HepG2 (cell line): ENCODE measurements around the gene SDK1. TPM values are rescaled to one million over a fixed set of nuclear protein-coding genes. Genes with fewer than 3 reads are reported as not detected.

Experiments used
- ATAD3A ChIP-seq: sonication (generic); formaldehyde crosslinking; IDR thresholded peaks from 2 replicates; pipeline ENCODE4 v1.4.0; 2020; ENCODE audit warnings: missing genetic modification reagents
- EEA1 ChIP-seq: sonication (generic); formaldehyde crosslinking; IDR thresholded peaks from 2 replicates; pipeline ENCODE4 v1.5.1; 2020; ENCODE audit warnings: mild to moderate bottlenecking, missing genetic modification reagents, borderline replicate concordance
- GABPA ChIP-seq, 2 experiments: IDR thresholded peaks; 2 replicates each; pipeline ENCODE4 v1.6.1; 2011 to 2016; ENCODE audit warnings: low read depth in 2 of 2, low read length in 1 of 2, missing biosample characterization in 1 of 2, missing genetic modification characterization in 1 of 2
- RBM39 ChIP-seq: fragments of 200-400 bp; formaldehyde crosslinking; IDR thresholded peaks from one replicate; pipeline ENCODE4 v1.6.1; 2018; ENCODE audit warnings: antibody characterized with exemption, mild to moderate bottlenecking, low read depth, low read length; ENCODE audit not compliant: poor library complexity, severe bottlenecking
- SP1 ChIP-seq, 2 experiments: fragments of 450-650 bp in 1 of 2; sonication (generic) in 1 of 2; formaldehyde crosslinking in 1 of 2; IDR thresholded peaks; 2 replicates each; pipeline versions ENCODE4 v1.4.0 to v1.6.1; 2016 to 2020; ENCODE audit warnings: missing genetic modification reagents in 1 of 2
- STAT5B ChIP-seq: sonication (generic); formaldehyde crosslinking; IDR thresholded peaks from 2 replicates; pipeline ENCODE4 v1.4.0; 2020; ENCODE audit warnings: missing genetic modification reagents
- ZNF256 ChIP-seq: sonication (generic); formaldehyde crosslinking; conservative IDR thresholded peaks from 2 replicates; pipeline ENCODE4 v1.4.0; 2020; ENCODE audit warnings: missing genetic modification reagents
- ZNF30 ChIP-seq: sonication (generic); formaldehyde crosslinking; IDR thresholded peaks from 2 replicates; pipeline ENCODE4 v1.5.0; 2020; ENCODE audit warnings: mild to moderate bottlenecking, missing genetic modification reagents
- ZNF577 ChIP-seq: sonication (generic); formaldehyde crosslinking; IDR thresholded peaks from 2 replicates; pipeline ENCODE4 v1.4.0; 2020; ENCODE audit warnings: mild to moderate bottlenecking, low read depth, missing genetic modification reagents, borderline replicate concordance
- ZNF780A ChIP-seq: sonication (generic); formaldehyde crosslinking; IDR thresholded peaks from 2 replicates; pipeline ENCODE4 v1.8.0; 2022; ENCODE audit warnings: mild to moderate bottlenecking, missing genetic modification reagents, moderate library complexity
- polyA plus RNA-seq, 8 experiments: library from polyadenylated mRNA; depleted of rRNA in 3 of 8; stranded (reverse) in 7 of 8; unstranded in 1 of 8; fragments of >200 nt; fragmentation: Illumina TruSeq in 4 of 8; extraction: Trizol in 4 of 8; gene quantifications; 2 replicates each; pipeline versions ENCODE4 v1.2.1 to v1.2.3, GENCODE V29; 2011 to 2016; ENCODE audit warnings: low read depth in 4 of 8, missing spikeins in 1 of 8, mixed read lengths in 1 of 8; ENCODE audit not compliant: insufficient read depth in 1 of 8
- total RNA-seq, 5 experiments: library from RNA; depleted of rRNA; stranded (reverse); fragments of >200 nt; fragmentation: Illumina TruSeq; extraction: Trizol; gene quantifications; 2 replicates each; pipeline ENCODE4 v1.2.3, GENCODE V29; 2016; ENCODE audit warnings: low read depth in 1 of 5
- TF ChIP-seq, protein P1 (sequence below): sonication (generic); formaldehyde crosslinking; IDR thresholded peaks from 2 replicates; pipeline ENCODE4 v1.5.1; 2020; ENCODE audit warnings: mild to moderate bottlenecking, missing genetic modification reagents, moderate library complexity
- TF ChIP-seq, protein P2 (sequence below), 2 experiments: sonication (generic) in 1 of 2; formaldehyde crosslinking in 1 of 2; IDR thresholded peaks; 2 replicates each; pipeline versions ENCODE4 v1.4.0 to v1.6.1; 2016 to 2020; ENCODE audit warnings: borderline replicate concordance in 1 of 2, low read depth in 1 of 2, mild to moderate bottlenecking in 1 of 2, missing genetic modification reagents in 1 of 2

The SDK1 gene
- total and polyA plus RNA-seq, 2 of the 13 experiments (the other 11 are each of a cell fraction or from before 2014, with no cell fraction given), result 0.35 to 2.4 TPM

DNA sequence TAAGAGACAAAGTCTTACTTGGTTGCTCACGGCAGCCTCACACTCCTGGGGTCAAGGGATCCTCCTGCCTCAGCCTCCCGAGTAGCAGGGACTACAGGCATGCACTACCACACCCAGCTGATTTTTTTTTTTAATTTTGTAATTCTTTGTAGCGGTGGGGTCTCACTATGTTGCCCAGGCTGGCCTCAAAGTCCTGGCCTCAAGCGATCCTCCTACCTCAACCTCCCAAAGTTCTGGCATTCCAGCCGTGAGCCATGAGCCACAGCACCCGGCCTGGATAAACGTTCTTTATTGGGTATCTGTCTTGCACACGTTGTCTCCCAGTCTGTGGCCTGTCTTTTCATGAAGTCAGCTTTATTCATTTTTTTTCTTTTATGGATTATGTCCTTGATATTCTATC, 744.9 kb downstream of the SDK1 start (continued):
- TF ChIP-seq, protein P1, sequence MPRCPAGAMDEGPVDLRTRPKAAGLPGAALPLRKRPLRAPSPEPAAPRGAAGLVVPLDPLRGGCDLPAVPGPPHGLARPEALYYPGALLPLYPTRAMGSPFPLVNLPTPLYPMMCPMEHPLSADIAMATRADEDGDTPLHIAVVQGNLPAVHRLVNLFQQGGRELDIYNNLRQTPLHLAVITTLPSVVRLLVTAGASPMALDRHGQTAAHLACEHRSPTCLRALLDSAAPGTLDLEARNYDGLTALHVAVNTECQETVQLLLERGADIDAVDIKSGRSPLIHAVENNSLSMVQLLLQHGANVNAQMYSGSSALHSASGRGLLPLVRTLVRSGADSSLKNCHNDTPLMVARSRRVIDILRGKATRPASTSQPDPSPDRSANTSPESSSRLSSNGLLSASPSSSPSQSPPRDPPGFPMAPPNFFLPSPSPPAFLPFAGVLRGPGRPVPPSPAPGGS (CRISPR knock-in tag), result no peak
- TF ChIP-seq ZNF780A (CRISPR knock-in tag) (no peak), ZNF30 (CRISPR knock-in tag) (no peak), ATAD3A (CRISPR knock-in tag) (no peak), RBM39 (no peak), GABPA (IDR thresholded peaks at IDR 0.05; ENCODE audit: low read depth, low read length) (no peak), GABPA (CRISPR knock-in tag; IDR thresholded peaks at IDR 0.05; ENCODE audit: low read depth) (no peak), EEA1 (CRISPR knock-in tag) (no peak), SP1 (IDR thresholded peaks at IDR 0.05) (no peak), SP1 (CRISPR knock-in tag; IDR thresholded peaks at IDR 0.05) (no peak), STAT5B (no peak), ZNF577 (CRISPR knock-in tag) (no peak), ZNF256 (CRISPR knock-in tag) (no peak)
- TF ChIP-seq, protein P2, sequence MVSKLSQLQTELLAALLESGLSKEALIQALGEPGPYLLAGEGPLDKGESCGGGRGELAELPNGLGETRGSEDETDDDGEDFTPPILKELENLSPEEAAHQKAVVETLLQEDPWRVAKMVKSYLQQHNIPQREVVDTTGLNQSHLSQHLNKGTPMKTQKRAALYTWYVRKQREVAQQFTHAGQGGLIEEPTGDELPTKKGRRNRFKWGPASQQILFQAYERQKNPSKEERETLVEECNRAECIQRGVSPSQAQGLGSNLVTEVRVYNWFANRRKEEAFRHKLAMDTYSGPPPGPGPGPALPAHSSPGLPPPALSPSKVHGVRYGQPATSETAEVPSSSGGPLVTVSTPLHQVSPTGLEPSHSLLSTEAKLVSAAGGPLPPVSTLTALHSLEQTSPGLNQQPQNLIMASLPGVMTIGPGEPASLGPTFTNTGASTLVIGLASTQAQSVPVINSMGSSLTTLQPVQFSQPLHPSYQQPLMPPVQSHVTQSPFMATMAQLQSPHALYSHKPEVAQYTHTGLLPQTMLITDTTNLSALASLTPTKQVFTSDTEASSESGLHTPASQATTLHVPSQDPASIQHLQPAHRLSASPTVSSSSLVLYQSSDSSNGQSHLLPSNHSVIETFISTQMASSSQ (IDR thresholded peaks at IDR 0.05; ENCODE audit: low read depth), result no peak
- TF ChIP-seq, protein P2 (CRISPR knock-in tag; IDR thresholded peaks at IDR 0.05; ENCODE audit: borderline replicate concordance), result no peak
- TF ChIP-seq, all 625 proteins: peak for 0
